IPS DF 19.7 (cell line): ENCODE results near the gene NUB1.

Experiments used
- DNase-seq: peaks from one replicate; pipeline ENCODE4 v3.0.0-alpha.2; 2013; ENCODE audit warnings: low read depth, low spot score

The NUB1 gene

DNA sequence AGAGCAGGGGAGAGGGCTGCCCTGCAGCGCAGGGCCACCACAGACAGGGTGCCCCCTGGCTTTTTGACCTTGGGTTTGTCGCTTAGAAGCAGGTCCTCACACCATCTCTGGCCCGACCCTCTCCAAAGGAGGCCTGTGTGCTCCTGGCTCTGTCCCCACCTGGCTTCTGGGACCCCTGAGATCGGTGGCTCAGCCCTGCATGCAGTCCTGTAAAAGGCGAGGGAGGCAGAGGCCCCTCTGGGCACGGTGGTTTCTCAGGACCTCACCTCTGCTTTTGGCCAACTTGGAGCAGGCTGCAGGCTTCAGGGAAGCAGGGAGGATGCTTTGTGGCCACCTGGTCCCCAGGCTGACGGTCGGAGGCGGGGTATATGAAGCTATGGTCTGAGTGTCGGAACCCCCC lies 46.8 kb downstream of the NUB1 start:
- DNase-seq, result no peak

DNA sequence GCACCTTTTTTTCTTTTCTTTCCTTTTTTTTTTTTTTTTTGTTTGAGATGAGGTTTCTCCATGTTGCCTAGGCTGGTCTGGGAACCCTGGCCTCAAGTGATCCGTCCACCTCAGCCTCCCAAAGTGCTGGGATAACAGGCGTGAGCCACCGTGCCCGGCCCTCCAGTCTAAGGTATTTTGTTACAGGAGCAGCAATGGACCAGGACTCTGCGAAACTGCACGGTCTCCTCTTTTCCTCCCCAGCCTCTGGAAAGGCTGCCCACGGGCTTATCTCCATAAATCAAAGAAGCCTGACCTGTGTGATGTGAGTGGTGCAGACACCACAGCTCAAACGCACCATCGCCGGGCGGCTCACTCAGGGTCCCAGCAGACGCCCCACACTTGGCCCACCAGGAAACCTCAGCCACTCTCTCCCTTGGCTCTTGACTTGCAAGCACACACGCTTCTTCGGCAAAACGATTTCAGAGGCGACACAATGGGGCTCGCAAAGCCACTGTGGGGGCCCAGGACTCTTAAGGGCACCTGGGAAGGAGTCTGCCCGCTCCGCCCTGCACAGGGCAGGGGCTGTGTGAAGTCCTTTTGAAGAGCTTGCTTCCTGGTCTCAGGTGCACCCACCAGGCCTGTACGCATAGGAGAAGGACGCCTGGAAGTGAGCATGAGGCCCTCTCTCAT lies 47.6 kb downstream of the NUB1 start:
- no peak for DNase-seq

DNA sequence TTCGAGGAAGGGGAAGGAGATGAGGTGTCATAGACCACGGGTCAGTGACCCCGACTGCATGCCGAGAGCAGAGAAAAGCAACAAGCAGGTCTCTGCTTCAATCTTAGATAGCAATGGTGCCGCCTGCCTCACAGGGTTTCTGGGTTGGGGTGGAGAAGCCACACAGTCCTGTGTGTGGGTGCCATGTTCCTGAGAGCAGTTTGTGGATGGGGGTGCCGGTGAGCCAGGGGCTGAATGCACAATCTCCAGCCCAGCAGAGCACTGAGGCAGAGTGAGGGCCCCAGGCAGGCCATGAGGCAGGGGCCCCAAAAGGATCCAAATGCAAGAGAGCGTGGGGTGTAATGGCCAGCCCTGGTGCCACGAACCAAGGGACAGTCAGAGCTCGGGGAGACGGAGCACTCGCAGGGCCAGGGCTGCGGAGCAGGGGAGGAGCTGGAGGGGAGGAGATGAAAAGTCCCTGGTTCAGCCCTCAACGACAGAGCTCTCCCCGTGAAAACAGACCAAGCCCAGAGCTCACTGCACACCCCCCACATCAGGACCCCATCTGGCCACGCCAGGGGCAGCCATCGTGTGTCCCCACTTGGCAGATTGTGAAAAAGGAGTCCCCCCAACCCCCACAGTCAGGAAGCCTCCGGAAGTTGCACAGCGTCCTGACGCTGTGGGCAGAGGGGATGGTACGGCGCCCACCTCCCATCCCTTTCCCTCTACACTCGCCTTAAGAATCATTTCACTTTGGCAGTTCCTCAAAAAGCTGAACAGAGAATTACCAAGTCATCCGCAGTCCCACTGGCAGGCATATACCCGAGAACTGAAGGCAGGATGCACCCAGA lies 48.4 kb downstream of the NUB1 start:
- no peak for DNase-seq

DNA sequence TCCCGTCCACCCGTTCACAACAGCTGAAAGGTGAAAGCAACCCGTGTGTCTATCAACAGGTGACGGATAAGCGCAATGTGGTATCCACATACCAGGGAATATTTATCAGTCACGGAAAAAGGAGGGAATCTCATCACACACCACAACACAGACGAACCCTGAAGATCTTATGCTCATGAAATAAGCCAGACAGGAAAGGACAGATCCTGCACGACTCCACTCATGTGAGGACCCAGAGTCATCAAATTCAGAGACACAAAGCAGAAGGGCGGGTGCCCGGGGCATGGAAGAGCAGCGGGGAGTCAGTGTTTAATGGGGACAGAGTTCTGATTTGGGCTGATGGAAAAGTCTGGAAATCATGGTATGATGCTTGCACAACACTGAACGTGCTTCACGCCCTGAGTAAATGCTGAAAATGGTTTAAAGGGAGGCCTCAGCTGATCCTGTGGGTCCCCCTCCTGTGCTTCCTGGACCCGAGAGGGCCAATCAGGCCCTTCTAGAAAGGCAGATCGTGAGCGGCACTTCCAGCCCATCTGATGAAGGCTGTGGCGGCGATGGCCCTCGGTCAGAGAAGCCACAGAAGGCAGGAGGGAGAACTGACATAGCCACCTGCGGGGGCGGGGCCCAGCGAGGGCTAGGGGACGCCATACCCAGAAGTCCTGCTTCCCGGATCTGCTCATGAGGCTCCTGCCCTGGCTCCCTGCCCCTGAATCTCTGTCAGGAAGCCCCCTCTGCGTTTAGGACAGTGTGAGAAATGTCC lies 49.2 kb downstream of the NUB1 start:
- no peak for DNase-seq

DNA sequence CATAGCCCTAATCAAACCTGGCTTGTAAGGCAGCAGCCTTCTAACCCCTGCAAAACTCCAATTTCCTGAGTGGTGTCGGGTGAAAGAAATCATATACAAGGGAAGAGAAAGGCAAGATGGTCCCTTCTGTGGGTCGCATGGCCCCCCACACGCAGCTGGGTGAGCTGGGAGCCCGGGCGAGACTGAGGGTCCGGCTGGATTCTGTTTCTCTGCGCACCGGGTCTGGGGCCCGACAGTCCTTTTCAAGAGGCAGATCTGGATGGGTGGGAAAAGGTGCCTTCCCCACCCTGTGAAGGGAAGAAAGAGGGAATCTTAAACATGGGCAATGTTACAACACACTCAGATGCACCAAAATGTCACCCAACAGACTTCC lies 49.7 kb downstream of the NUB1 start:
- DNase-seq, result no peak

DNA sequence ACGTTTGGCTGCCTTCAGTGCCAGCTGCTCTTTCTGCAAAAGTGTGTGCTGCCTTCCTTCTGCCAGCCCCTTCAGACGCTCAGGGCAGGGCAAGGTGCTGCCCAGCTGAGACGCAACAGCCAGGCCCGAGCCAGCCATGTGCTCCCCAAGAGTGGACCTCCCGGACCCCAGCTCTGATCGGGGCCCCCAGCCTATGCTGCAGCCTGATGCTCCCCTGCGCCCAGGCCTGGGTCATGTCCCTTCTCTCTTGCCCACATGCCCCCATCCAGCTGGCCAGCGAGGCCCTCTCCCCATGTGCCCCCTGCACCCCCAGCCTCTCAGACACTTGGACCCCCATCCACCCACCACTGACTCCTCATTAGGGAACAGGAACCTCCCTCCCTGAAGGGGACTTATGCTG lies 50.4 kb downstream of the NUB1 start:
- DNase-seq, result no peak

DNA sequence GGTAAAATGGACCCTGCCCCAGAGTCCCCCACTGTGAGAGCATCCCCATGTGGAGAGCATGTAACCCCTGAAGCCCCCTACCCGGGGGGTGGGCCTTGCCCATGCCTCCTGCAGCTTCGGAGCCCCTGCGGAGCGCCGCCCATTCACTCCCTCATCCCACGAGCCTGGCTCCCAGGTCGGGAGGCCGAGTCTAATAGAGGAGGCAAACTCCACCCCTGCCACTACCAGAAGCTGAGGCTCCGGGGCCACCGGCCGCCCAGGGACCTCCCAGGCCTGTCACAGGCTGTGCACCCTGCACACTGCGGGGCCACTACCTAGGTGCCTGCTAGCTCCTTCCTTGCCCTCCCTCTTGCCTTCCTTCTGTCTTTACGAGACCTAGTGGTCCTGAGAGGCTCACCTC lies 50.8 kb downstream of the NUB1 start:
- no peak for DNase-seq

DNA sequence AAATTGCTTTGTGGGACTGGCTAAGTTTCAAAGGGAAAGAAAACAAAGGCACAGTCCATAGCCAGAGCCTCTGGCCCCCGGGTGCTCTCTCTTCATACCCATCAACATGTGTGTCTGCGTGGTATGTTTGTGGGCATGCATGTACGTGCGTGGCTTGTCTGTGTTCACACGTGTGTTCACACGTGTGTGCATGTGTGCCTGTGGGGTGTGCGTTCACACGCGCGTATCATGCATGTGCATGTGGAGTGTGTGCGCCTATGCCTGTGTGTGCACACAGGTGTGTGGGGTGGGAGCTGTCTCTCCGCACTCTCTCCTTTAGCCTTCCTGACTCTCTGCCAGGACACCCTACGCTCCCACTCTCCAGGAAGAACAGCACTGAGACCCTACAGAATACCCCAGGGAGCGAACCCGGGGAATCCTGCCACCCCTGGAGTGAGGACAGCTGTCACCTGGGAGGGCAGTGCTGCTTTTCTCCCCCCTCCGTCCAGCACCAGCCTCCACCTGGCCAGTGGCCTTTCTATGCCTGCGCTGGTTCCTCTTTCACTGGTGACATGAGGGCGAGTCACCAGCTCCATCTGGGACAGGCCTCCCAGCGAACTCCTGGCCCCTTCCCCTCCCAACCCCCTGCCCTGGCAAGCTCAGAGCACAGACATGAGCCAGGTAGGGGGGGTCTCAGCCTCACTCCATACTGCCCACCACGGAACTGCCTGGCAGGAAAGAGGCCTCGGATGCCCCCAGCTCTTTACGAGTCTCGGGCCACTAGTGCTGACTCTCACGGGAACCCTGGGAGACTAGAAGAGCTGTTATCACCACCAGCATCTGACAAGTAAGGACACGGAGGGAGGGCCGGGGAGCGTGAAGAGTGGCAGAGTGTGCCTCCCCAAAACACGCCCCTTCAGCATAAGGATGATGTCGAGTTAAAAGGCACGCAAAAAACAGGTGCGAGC lies 51.7 kb downstream of the NUB1 start:
- no peak for DNase-seq

DNA sequence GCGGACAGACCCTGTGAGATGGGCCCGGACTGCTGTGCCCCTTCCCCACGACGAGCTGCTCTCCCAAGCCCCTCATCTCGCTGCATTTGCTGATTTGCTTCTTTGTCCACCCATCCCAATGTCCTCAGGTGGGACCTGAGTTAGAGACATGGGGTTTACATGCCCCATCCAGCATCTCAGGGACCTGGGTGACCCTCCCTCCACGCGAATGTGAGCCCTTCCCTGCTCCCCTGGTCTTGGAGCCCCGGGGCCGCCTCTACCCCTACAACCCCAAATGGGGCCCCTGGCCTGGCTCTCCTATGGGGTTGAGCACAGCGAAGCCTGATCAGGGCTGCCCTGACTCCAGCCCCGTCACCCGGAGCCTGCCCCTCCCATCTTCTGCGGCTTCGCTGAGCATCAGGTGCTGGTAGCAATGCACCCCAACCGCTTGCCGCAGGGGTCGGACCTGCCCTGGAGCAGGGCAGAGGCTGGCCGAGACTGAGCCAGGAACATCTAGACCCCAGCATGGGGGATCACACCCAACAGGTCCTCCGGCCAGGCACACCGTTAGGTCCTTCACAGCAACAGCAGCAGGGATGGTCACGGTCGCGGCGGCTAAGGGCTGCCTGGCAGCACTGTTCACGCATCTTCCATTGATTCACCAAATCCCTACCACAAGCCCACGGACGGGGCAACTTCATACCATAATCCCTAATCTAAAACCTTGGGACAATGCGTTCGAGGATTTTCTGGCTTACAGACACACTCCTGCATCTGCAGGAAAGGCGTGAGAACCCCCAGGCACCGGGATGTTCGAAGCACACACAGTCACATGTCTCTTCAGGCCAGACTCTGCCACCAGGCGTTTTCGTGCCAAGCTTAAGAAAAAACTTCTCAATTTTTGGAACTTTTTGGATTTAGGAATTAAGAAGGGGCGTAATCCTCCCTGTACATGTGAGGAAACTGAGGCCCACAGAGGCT lies 52.7 kb downstream of the NUB1 start:
- no peak for DNase-seq

DNA sequence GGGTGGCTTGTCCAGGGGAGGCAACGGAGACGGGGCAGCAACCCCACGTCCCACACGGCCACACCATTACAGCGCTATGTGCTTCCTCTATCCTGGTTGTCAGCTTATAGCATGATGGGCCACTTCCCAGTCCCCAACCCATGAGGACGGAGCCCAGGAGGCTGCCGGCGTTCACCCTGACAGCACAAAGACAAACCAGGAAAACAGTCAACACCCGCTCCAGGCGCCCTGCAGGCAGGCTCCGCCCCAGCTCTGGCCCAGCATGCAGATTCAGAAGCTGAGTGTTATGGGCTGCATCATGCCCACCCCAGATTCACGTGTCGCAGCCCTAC lies 53.4 kb downstream of the NUB1 start:
- no peak for DNase-seq

DNA sequence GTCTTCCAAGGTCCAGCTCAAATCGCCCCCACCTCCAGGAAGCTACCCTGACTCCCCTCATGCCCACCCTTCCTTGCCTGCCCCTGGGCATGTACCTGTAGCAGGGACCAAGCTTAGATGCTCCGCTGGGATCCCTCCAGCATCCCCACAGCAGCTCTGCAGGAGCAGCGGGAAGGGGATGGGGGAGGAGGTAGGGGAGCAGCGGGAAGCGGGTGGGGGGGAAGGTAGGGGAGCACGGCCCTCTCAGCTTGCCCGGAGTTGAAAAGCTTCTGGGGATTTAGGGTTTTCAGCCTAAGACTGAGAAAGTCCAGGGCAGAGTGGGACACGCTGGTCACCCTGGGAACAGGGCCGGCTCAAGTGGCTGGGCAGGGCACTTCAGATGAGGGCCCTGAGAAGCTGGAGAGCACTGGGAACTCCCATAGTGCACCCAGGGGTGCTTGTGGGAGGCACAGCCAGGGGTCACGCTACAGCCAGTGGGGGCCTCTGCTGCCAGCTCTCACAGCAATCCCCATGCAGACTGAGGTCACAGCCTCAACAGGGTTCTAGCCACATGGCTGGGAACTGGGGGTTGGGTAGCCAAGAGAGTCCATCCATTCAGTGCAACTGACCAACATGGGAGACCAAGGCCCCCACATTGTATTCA lies 54.8 kb downstream of the NUB1 start:
- DNase-seq, result no peak

DNA sequence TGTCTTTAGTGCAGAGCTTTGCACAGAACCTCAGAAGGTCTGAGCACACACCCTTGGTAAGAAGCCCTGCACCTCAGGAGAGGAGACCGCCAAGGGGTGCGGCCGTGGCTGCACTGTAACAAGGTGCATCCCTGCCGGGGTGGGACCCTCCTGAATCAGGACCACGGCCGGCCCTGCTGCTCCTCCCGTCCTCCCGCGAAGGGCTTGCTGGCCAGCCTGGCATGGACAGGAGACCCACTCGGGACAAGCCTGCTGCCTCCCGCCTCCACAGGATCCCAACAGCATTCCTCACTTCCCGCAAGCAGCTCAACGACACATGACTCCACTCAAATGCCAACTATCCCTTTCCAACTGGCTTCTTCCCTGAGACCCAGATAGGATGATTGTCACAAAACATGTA lies 55.4 kb downstream of the NUB1 start:
- no peak for DNase-seq

DNA sequence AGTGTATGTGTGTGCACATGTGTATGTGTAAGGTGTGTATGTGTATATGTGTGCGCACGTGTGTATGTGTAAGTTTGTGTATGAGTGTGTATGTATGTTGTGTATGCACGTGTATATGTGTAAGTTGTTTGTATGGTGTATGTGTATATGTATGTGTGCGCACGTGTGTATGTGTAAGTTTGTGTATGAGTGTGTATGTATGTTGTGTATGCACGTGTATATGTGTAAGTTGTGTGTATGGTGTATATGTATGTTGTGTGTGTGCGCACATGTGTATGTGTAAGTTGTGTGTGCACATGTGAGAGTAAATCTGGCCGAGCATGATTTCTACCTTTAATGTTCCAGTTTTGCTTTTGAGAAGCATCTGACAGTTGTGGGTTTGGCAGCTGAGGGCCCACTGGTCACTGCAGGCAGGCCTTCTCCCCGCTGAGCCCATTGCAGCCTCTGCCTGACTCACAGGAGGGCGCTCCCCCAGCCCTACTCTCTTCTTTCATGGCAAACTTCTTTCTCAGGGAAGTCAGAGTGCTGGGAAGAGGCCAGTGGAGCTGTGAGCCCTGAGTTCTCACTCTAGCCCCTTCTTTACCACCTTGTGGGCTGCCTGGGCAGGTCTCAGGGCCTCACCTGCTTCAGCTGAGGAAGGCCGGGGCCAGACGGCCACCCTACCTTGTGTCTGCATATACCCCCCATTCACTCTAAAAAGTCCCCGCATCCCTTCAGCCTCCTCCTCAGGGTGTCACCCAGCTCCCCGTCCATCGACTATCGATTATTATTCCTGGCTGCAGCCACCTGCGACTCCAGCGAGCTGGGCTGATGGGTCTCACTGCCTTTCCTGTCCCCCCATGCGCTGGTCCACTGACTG lies 57.1 kb downstream of the NUB1 start:
- no peak for DNase-seq

DNA sequence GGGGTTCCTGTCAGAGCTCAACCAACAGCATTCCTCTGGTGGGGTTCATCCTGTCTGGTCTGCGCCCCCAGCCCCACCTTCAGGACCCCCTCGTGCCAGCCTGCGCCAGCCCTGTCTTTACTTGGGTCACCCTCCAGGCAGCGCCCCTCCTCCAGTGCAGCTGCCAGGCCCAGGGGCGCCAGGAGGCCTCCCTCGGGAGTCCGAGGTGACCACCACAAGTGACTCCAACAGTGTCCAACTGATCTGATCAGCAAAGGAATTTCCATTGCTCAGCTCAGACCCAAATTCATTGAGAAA lies 57.6 kb downstream of the NUB1 start:
- DNase-seq, result no peak

DNA sequence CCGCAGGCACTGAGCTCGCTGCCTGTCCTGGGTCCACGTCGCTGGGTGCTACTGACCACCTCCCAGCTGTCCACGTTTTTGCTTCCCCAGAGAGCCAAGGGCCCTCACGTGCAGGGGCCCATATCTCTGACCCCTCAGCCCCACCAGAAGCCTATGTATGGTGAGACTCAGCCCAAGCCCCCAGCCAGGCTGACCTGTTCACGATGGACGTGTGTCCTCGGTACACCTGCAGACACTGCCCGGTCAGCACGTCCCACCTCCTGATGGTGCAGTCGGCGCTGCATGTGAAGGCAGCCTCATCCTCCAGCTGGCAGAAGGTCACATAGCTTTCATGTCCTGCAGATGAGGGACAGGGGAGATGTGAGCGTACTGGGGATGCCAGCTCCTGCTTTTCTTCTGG lies 58.3 kb downstream of the NUB1 start:
- DNase-seq, result no peak

DNA sequence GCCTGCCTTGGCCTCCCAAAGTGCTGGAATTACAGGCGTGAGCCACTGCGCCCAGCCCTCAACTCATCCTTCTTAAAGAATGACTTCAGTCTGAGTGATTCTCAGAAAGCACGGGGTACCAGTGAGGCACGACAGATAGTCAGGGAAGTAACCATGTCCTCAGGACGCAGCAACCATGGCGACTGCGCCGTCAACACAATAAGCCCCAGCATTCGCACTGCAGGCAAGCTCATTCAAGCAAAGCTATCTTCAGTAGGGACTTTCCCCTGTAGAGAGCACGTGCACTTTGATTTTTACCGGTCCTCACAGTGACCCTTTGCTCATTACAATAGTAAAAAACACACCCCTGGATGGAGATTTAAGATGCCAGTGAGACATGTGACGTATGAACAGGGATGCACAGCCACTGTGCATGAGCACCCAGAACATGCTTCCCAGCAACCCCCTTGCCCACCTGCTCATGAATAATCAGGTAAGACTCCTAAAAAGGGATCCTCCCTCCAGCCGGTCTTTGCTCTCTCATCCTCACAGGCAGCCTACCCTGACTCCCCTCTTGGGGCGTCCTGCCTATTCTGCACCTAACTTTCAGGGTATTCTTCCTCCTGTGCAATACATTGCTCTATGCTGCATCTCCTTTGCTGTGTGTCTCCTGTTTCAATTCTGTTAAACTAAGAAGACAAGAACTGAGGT lies 59.2 kb downstream of the NUB1 start:
- no peak for DNase-seq

DNA sequence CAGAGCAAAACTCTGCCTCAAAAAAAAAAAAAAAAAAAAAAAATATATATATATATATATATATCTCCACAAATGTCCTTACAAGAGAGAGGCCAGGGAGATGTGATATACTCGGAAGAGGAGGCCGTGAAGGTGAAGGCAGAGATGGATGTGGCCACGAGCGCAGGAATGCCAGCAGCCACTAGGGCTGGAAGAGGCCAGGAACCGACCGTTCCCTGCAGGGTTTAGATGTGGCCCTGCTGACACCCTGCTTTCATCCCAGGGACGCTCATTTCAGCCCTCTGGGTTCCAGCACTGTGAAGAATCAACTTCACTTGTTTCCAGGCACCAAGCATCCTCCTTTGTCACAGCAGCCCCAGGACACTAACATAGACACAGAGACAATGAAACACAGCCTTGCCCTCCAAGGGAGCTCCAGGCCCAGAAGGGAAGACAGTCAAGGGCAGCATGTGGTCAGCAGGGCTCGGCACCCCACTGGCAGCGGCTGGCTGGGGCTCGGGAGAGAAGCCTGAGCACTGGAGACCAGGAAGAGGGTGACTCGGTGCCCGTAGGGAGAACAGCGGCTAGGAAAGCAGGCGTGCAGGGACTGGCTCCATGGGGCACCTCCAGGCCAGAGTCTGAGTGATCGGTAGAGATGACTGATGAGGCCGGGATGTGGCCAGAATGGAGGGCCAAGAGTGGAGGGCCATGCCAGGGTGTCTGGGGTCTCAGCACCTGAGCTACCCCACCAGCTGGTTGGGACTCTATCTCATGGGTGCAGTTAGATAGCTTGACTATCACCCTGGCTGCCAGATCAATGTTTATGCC lies 60.6 kb downstream of the NUB1 start:
- no peak for DNase-seq

DNA sequence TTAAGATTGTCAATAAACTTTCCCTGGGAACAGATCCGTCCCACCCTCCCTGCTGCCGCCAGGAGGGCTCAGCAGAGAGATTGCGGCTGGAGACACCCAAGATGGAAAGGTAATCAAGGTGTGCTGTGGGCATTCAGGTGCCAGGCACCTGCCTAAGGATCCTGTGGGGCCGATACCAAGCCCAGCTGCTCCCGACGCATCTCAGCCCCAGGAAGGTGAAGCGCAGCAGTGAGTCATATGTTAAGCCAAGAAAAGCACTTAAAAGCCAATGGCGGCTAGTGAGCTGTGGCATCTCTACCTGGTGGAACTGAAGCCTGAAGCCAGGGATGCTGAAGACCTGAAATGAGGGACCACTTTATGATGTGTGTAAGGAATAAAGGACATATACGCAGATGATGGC lies 62.2 kb downstream of the NUB1 start:
- no peak for DNase-seq
